ENCODE results near the gene C1GALT1. TPM values are rescaled to one million over a fixed set of nuclear protein-coding genes. Genes with fewer than 3 reads are reported as not detected.

C1GALT1 gene
- total RNA-seq, 6 donors from 2014 or later: 11.5 to 75.9 (median 34.7) TPM

DNA sequence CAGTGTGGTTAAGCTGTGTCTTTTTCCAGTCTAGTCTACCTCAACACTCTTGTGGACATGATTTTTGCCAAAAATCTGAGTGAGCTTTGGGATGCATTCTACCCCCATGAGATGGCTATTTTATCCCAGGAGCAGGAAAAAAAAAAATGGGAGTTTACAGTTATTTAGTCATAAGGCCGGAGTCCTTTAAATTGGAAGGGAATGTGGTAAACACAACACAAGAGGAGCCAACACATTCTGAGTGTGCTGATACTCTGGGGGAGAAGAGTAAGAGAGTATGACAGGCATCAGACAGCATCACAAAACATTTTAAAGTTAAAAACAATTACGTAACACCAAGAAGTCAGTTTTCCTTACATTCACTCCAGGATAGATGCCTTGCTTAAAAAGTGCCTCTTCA is 46.1 kb downstream of the C1GALT1 start:
- Histone ChIP-seq H3K27ac (no peak overlapping the region), H3K9me3 (peaks cover 0 to 6% (median 0%) of the 10 kb centered on the region in 4 donors), H3K27me3 (no peaks in the 10 kb centered on the region), H3K36me3 (no peaks in the 10 kb centered on the region), H3K4me3 (no peak overlapping the region), H3K4me1 (no peaks in the 10 kb centered on the region)
- TF ChIP-seq POLR2A (IDR thresholded peaks at IDR 0.05) (no peak), POLR2AphosphoS5 (IDR thresholded peaks at IDR 0.05) (no peak), EP300 (IDR thresholded peaks at IDR 0.05) (no peak)
- TF ChIP-seq, protein P1, sequence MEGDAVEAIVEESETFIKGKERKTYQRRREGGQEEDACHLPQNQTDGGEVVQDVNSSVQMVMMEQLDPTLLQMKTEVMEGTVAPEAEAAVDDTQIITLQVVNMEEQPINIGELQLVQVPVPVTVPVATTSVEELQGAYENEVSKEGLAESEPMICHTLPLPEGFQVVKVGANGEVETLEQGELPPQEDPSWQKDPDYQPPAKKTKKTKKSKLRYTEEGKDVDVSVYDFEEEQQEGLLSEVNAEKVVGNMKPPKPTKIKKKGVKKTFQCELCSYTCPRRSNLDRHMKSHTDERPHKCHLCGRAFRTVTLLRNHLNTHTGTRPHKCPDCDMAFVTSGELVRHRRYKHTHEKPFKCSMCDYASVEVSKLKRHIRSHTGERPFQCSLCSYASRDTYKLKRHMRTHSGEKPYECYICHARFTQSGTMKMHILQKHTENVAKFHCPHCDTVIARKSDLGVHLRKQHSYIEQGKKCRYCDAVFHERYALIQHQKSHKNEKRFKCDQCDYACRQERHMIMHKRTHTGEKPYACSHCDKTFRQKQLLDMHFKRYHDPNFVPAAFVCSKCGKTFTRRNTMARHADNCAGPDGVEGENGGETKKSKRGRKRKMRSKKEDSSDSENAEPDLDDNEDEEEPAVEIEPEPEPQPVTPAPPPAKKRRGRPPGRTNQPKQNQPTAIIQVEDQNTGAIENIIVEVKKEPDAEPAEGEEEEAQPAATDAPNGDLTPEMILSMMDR (IDR thresholded peaks at IDR 0.05): no peak
- 35 to 80% methylated on average over 2 of the region's 2 CpGs for WGBS, 2 donors
- peak in 1 of 2 donors; percentile 47 for ATAC-seq (ENCODE audit: low FRiP score in 2 of 2)
- no peak for DNase-seq

DNA sequence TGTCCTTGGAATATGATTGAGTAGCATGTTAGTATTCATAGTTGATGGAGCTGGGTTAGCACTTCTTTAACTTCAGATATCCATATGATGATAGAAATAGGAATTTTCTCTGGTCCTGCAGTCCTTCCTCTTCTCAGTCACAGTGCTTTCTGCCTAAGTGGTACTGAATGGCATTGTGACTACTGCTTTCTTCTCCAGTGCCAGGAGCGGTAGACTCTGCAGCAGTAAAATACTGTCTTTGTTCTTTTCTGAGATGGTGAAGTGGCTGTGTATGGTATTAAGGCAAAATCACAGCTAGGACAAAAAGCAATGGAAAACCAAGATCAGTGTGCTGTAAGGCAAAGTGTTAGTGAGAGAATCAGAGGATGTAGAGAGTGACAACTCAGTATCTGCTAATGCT is 46.6 kb downstream of the C1GALT1 start:
- H3K9me3 ChIP-seq: peaks cover 0 to 6% (median 0%) of the 10 kb centered on the region in 4 donors
- TF ChIP-seq POLR2AphosphoS5 (IDR thresholded peaks at IDR 0.05) (no peak), EP300 (IDR thresholded peaks at IDR 0.05) (no peak), POLR2A (IDR thresholded peaks at IDR 0.05) (no peak)
- TF ChIP-seq, protein P1 (IDR thresholded peaks at IDR 0.05): no peak
- WGBS, 2 donors: 96 to 100% methylated on average over 1 of the region's 1 CpG
- H3K36me3 ChIP-seq: no peaks in the 10 kb centered on the region
- DNase-seq: no peak
- no peaks in the 10 kb centered on the region for H3K27me3 ChIP-seq
- ATAC-seq (ENCODE audit: low FRiP score in 2 of 2): no peak
- H3K4me3 ChIP-seq: no peak overlapping the region
- no peak overlapping the region for H3K27ac ChIP-seq
- H3K4me1 ChIP-seq: no peaks in the 10 kb centered on the region

DNA sequence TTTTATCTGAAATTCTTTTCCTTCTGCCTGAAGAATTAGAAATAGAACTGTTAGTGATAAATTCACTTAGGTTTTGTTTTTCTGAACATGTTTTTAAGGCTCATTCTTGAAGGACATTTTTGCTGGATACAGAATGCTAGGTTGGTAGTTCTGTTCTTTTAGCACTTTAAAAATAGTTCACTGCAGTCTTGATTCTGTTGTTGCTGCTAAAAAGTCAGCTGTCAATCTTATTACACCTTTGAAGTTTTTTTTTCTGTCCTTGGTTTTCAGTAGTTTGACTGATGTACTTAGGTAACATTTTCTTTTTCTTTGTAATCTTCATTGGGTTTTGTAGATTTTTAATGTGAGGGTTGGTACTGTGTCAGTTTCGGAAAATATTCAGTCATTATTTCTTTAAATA is 48.7 kb downstream of the C1GALT1 start:
- no peak overlapping the region for H3K4me3 ChIP-seq
- no peaks in the 10 kb centered on the region for H3K4me1 ChIP-seq
- no peak for DNase-seq
- H3K27ac ChIP-seq: no peak overlapping the region
- no peaks in the 10 kb centered on the region for H3K27me3 ChIP-seq
- peaks cover 0 to 6% (median 0%) of the 10 kb centered on the region in 4 donors for H3K9me3 ChIP-seq
- TF ChIP-seq POLR2AphosphoS5 (IDR thresholded peaks at IDR 0.05): no peak
- no peak for TF ChIP-seq POLR2A (IDR thresholded peaks at IDR 0.05)
- TF ChIP-seq, protein P1 (IDR thresholded peaks at IDR 0.05): no peak
- TF ChIP-seq EP300 (IDR thresholded peaks at IDR 0.05): no peak
- 98 to 100% methylated on average over 1 of the region's 1 CpG for WGBS, 2 donors
- ATAC-seq (ENCODE audit: low FRiP score in 2 of 2): no peak
- H3K36me3 ChIP-seq: peaks cover 0 to 2% (median 0%) of the 10 kb centered on the region in 4 donors

DNA sequence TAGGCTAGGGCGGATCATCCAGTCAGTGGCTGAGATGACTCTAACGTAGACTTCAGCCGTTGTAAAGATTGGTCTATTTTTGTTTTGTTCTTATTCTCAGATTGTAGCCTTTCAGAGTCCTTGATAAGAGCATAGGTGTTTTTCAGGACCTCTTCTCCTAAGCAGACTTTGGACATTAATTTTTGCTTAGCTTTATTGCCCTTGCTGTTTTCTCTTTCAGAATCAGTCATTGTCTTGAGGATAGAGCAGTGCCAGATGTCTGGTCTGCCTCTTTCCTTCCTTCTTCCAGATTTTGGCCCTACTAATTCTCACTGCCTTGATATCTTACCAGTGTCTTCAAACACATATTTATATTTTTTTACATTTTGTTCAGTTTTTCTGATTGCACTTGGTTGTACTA is 49.5 kb downstream of the C1GALT1 start:
- Histone ChIP-seq H3K27me3 (no peaks in the 10 kb centered on the region), H3K4me3 (no peak overlapping the region), H3K36me3 (peaks cover 0 to 2% (median 0%) of the 10 kb centered on the region in 4 donors), H3K4me1 (no peaks in the 10 kb centered on the region), H3K9me3 (peaks cover 0 to 6% (median 0%) of the 10 kb centered on the region in 4 donors), H3K27ac (no peak overlapping the region)
- ATAC-seq (ENCODE audit: low FRiP score in 2 of 2) (no peak), DNase-seq (no peak)
- TF ChIP-seq, protein P1 (IDR thresholded peaks at IDR 0.05): no peak
- TF ChIP-seq POLR2A (IDR thresholded peaks at IDR 0.05) (no peak), EP300 (IDR thresholded peaks at IDR 0.05) (no peak), POLR2AphosphoS5 (IDR thresholded peaks at IDR 0.05) (no peak)
- WGBS, 2 donors: 95 to 99% methylated on average over 3 of the region's 3 CpGs

DNA sequence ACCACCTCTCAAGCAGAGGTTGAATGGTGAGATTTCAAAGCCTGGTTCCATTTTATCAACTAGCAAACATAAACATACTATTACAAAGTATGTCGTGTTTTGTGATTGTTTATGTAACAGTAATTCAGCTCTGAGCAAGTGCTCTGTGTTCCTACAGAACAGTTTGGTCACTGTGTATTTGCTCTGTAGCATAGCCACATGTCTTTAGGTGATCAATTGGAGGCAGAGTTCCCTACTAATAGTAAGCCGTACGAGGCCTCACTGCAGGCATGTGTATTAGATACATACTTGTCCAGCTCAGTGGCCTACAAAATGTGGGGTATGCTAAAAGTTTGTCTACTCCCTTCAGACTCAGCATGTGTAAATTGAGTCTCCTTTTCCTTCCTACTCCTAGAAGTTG is 53.0 kb downstream of the C1GALT1 start:
- DNase-seq (no peak), ATAC-seq (ENCODE audit: low FRiP score in 2 of 2) (no peak)
- Histone ChIP-seq H3K4me1 (no peaks in the 10 kb centered on the region), H3K27ac (no peak overlapping the region), H3K4me3 (no peak overlapping the region), H3K9me3 (peaks cover 0 to 6% (median 0%) of the 10 kb centered on the region in 4 donors), H3K27me3 (no peaks in the 10 kb centered on the region), H3K36me3 (peaks cover 0 to 9% (median 0%) of the 10 kb centered on the region in 4 donors)
- TF ChIP-seq POLR2A (IDR thresholded peaks at IDR 0.05) (no peak), EP300 (IDR thresholded peaks at IDR 0.05) (no peak), POLR2AphosphoS5 (IDR thresholded peaks at IDR 0.05) (no peak)
- TF ChIP-seq, protein P1 (IDR thresholded peaks at IDR 0.05): no peak
- WGBS, 2 donors: 84% methylated on average over 3 of the region's 3 CpGs

Data from upper lobe of left lung (tissue), 6 donors.